Stimulated activated CD8-positive, alpha-beta memory T cell treated with anti-CD3 and anti-CD28 coated beads, Interleukin-7, amount 100 ng/mL, for 24 hours (primary cell): ENCODE results near the gene SIGLEC7.

Experiments used
- DNase-seq: peaks from one replicate; pipeline ENCODE4 v3.0.0-alpha.2; 2020; ENCODE audit warnings: low read depth

Gene SIGLEC7

GRCh38 chr19:51142119-51142518 lies at the start of gene SIGLEC7:
Gene SIGLEC7 (plus strand): TSS chr19:51142301. CDS start chr19:51142370, 69 bp downstream.
- no peak for DNase-seq

- DNase-seq: no peak
These were observed 49.0 kb upstream of the SIGLEC7 start for GRCh38 chr19:51093101-51093500.

- no peak for DNase-seq
These were observed 48.4 kb upstream of the SIGLEC7 start for GRCh38 chr19:51093510-51094345.

- DNase-seq: no peak
These were observed 47.3 kb upstream of the SIGLEC7 start for GRCh38 chr19:51094696-51095279.

- no peak for DNase-seq
These were observed 45.5 kb upstream of the SIGLEC7 start for GRCh38 chr19:51096473-51097165.

GRCh38 chr19:51097166-51097738 lies 44.8 kb upstream of the SIGLEC7 start:
- DNase-seq: peak; percentile 57

GRCh38 chr19:51097796-51098195 lies 44.3 kb upstream of the SIGLEC7 start:
- DNase-seq: no peak

GRCh38 chr19:51098365-51099046 lies 43.6 kb upstream of the SIGLEC7 start:
- DNase-seq: no peak

- no peak for DNase-seq
These were observed 43.1 kb upstream of the SIGLEC7 start for GRCh38 chr19:51099047-51099382.

- no peak for DNase-seq
These were observed 41.5 kb upstream of the SIGLEC7 start for GRCh38 chr19:51100601-51101000.

- DNase-seq: no peak
These were observed 40.8 kb upstream of the SIGLEC7 start for GRCh38 chr19:51101171-51101865.

GRCh38 chr19:51102991-51103390 lies 39.1 kb upstream of the SIGLEC7 start:
- no peak for DNase-seq

- no peak for DNase-seq
These were observed 38.2 kb upstream of the SIGLEC7 start for GRCh38 chr19:51103926-51104341.

GRCh38 chr19:51107406-51108065 lies 34.6 kb upstream of the SIGLEC7 start:
- no peak for DNase-seq

- peak; percentile 96 for DNase-seq
These were observed 33.9 kb upstream of the SIGLEC7 start, which contains the start of gene CTU1 for GRCh38 chr19:51108066-51108804. Gene CTU1 (minus strand): TSS chr19:51108409. CDS start chr19:51104569, 3,840 bp downstream.

- no peak for DNase-seq
These were observed 33.3 kb upstream of the SIGLEC7 start for GRCh38 chr19:51108805-51109146.

GRCh38 chr19:51110666-51110971 lies 31.5 kb upstream of the SIGLEC7 start:
- DNase-seq: no peak

- DNase-seq: no peak
These were observed 30.5 kb upstream of the SIGLEC7 start for GRCh38 chr19:51111606-51112005.

GRCh38 chr19:51114087-51114729 lies 27.9 kb upstream of the SIGLEC7 start:
- DNase-seq: no peak

GRCh38 chr19:51116736-51117286 lies 25.3 kb upstream of the SIGLEC7 start:
- DNase-seq: no peak
